ENCODE measurements around the gene IGF2.

The IGF2 gene

DNA sequence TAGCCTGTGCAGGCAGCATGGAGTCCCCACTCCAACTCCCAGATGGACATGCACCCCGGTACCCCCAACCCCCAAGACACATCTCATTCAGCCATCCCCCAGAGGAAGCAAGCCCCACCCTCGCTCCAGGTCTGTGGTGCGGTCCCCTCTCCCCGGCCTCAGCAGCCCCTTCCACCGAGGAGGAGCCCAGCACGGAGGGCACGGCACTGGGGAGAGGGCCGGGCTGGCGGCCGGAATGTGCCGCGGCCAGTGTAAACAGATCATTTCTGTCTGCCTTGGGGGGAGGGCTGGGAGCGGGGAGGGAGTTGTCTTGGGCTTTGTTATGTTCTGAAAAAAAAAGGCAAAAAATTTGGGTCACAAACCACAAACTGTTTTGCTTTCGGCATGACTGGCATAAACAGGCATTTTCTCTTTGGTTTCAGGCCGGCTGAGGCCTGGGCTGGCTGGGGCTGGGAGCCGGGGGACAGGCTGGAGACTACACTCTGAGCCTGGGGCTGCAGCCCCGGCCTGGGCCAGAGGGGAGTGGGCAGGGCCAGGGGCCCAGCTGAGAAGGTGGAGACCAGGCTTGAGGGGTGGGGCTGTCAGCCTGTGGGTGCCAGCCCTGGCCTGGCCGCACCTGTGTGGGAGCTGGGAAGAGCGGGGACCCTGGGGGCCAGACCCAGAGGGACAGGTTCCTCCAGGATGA lies 16.8 kb downstream of the IGF2 start:
- no peak for DNase-seq

DNA sequence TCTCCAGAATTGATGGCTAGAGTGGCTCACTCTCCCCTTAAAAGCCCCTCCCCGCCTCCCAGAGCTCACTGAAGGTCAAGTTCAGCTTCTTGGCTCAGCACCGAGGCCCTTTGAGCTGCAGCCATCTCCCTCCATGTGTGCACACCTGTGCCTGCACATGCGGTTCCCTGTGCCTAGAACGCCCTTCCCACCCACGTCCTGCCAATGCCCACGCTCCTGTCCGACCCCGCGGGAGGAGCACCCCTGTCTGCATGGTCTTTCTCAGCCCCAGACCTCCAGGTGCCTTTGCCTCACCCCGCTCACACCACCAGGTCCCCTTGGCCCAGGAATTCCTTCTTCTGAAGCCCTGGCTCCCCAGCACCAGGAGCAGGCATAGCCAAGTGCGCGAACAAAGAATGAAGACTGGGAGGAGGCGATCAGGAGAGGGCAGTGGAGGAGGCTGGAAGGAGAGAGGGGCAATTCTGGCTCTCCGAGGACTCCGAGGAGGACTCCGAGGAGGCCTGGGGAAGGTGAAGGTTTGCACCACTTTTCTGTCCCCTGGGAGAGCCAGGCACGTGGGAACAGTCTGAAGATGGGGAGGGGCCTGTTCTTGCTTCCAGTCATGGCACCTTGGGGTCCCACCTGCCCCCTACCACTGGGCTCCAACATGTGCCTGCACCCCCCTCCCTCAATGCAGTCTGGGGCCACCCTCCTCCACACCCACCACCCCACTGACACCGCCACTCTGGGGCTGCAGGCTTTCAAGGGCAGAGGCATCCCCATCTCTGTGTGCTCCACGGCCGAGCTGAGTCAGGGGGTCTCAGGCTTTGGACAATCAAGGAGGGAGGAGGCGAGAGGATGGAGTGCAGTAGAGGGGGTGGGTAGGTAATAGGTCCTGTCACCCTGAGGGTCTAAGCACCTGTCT lies 17.7 kb downstream of the IGF2 start:
- no peak for DNase-seq

DNA sequence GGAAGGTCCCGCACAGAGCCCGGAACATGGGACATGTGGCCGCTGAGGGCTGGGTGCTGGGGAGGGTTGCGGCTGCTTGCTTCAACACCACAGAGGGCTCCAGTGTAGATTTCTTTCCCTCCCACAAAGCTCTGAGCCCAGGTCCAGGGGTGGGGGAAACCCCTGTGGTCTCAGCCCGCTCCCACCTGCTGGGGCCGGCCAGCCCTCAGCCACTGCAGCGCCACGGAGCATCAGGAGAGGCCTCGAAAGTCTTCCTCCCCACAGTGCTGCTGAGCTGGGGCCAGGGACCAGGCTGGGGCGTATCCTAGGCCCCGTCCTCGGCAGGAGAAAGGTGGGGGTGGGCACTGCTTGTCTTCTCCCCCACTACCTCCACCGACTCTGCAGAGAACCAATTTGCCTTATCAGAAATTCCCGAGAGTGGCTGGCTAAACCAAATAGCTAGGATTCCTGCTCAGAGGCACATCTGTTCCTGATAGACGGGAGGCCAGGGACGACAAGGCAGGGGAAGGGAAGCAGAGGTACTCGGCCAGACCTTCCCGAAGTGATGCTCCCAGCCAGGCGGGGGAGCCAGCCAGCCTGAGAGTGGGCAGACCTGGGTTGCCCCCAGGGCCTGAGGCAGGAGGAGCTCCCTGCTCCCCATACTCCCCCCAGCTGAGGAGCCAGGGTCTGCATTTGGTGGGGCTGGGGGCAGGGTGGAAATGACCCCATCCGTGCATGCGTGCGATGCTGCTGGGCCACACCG lies 18.7 kb downstream of the IGF2 start:
- no peak for DNase-seq

DNA sequence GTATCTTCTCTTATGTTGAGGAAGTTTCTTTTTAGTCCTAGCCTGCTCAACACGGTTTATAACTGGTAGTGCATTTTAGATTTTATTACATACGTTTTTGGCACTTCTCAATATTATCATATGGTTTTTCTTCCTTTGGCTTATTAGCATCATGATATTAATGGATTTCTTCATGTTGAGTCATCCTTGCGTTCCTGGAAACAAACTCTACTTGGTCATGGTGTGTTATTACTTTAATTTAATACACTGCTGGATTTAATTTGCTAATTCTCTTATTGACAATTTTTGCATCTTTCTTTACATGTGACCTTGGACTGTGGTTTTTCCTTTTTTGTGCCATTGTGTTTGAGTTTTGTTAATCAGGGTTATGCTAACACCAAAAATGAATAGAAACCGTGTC lies 20.5 kb downstream of the IGF2 start:
- no peak for DNase-seq

DNA sequence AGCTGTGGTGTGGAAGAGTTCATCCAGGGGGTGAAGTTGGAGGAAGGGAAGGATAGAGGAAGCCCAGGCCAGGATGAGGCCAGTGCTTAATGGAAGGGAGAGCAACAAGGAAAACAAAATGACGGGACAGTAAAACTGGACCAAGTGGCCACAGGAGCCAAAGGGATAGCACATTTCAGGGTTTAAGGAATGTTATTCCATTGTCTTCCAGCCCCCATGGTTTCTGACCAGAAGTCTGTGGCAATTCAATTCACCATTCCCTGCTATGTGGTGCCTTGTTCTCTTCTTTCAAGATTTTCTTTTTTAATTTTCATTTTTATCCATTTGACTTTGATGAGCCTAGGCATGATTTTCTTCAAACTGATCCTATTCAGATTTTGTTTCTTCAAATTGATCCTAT lies 22.5 kb downstream of the IGF2 start:
- DNase-seq: no peak

DNA sequence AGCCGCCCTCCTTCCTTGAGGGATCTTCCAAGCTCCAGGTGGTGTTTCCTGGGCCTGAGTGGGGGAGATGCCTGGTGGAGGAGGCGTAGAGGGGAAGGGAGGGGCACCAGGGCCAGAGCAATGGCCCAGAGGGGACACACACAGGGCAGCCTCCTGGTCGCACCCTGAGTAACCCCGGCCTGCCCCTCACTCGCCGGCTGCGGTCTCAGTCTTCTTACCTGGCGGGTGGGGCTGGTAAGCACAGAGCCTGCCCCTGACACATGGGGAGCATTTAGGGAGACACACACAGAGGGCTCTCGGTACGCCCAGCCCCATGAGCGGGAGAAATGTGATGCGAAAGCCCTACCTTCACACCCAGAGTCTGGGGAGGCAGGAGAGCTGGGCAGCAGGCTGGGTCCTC lies 23.9 kb downstream of the IGF2 start:
- no peak for DNase-seq

DNA sequence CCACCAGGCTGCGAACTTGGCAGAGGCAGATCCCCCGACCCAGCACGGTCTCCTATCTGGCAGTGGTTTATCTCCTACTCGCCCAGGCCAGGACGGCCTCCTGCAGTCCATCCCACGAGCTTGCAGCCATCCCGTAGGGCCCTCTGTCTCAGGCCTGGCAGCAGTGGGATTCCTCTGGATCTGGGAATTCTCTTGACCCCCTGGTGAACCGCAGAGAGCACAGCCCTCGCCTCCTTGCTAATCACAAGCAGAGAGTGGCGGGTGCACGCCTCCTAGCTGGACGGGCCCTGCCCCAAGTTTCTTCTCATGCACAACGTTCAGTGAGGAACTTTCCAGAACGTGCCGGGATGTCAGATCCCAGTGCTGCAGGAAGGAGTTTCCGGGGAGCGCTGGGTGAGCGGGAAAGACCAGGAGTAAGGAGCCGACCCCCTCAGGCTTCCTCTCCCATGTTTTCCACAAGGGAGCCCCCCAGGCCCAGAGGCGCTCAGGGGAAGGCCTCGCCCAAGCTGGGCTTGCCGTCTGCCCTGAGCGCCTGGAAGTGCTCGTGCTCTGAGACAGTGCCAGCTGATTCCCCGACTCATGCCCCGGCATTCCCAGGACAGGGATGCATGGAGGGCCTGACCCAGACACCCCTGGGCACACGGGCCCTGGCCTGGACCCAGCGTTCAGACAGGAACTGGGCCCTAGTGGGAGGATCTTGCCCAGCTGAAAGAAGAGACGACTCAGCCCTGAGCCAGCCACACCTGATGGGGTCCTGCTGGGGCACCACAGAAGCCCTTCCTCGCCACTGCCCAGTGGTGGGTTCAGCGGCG lies 24.6 kb downstream of the IGF2 start:
- no peak for DNase-seq

DNA sequence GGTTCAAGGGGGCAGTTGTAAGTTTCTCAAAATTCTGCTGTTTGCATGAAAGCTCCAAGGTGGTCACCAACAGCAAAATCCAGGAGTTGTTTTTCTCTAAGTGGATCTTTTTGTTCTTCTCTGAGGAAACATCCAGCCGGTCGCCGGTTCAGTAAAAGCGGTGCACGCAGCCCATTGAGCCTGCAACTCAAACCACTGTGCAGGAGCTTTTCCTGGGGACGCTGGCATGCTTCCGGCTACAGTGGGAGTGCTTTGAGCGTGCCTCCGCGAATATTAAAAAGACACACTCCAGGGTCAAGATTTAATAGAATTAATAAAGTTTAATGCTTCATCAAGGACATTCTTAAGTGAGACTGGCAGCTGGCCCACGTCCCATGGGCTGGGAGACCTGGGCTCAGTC lies 25.4 kb downstream of the IGF2 start:
- no peak for DNase-seq

DNA sequence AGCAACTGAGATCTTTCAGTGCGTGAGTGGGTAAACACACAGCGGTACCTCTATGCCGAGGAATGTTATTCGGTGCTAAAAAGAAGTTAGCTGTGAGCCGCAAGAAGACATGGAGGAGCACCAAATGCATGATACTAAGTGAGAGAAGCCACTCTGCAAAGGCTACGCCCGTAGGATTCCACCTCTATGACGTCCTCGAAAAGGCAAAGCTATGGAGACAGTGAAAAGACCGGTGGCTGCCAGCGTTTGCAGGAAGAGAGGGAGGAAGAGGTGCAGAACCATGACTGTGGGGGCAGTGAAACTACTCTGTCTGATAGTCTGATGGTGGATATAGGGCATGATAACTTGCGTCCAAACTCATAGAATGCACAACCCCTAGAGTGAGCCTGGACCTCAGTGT lies 28.7 kb downstream of the IGF2 start:
- DNase-seq: no peak

DNA sequence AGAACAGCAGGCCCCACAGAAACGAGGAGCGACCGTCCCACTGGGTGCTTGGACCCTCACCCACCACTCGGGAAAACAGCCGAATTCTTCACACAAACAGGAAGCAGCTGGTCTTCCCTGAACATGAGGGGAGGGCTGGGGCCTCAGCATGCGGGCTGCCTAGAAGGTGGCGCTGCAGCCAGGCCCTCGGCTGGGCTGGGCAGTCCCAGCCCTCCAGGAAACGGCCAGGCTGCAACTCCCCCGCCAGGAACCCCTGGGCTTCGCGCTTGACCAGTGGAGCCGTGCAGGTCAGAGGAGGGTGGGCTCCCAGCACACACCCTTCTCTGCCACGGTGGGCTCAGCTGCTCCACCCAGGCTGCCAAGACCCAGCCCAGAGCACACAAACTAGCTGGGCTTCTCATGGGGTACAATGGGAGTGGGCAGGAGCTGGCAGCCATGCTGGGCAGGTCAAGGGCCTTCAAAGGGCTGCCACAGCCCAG lies 29.6 kb downstream of the IGF2 start:
- no peak for DNase-seq

DNA sequence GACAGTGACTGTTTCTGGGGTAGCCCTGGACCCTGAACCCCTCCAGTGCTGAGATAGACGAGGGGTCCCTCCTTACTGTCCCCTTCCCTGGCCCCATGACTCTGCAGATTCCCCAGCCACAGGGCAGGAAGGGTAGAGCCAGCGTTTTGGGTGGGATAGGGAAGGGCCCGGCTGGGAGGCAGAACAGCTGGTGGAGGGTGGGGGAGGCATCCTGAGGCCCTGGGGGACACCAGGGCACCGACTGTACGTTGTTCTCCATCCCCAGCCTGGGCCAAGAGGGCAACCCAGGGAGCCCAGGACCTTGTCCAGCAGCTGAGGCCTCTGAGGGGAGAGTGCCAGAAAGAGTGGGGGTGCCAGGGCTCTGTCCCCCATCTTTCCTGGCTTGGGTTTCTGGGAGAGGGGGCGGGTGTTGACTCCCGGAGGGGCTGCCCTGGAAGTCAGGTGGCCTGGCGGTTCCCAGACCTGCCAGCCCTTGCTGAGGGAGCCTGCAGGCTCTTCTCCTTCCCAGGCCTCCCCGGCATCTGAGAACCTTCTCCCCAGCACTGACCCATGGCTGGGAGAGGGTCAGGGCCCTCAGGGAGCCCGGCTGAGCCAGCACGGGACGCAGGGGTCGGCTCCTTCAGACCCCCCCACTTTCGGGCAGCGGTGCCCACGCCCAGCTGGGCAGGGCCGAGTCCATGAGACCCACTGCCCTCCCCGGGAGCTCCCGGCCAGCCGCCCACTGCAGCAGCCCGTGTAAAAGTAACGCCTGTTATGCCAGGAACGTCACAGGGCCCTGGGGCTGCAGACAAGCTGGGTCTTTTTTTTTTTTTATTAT lies 30.3 kb downstream of the IGF2 start:
- DNase-seq: no peak

DNA sequence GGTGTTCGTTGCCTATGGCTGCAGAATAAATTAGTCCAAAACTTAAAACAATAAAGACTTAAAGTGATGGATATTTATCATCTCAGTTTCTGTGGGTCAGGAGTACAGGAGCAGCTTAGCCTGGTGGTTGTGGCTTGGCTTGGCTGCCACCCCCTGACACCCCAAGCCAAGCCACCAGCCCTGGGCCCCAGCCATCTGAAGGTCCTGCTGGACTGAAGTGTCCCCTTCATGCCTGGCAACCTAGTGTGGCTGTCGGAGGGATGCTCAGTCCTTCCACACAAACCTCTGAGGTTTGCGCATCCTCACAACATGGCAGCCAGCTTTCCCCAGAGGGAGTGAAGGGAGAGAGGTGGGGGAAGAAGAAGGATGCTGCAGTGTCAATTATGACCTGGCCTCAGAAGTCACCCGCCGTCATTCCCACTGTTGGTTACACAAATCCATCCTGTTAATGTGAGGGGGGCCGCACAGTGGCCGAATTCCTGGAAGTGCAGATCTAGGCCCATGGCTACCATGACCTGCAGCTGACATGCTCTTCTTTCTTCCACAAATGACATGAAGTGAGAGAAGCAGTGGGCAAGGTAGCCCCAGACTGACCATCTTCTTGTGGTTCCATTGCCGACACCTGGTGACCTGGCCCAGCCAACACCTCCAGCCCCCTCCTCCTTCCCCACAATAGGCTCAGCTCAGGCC lies 31.1 kb downstream of the IGF2 start:
- no peak for DNase-seq

DNA sequence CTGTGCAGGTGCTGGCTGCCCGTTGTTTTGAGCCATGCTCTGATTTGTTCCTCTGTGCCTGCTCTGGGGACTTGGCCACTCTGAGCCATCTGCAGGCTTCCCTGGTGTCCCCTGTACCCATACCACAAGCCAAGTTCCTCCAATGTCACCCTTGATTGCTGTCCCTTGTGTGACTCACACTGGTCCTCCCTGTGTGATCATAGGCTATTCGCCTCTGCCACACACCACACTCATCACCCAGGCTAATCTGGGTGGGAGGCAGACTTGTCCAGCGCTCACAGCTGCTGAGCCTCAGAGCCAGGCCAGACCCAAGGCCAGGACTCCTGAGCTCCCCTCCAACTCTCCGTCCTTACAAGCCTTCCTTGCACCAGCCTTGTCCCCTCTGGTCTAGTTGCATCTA lies 31.7 kb downstream of the IGF2 start:
- DNase-seq: no peak

DNA sequence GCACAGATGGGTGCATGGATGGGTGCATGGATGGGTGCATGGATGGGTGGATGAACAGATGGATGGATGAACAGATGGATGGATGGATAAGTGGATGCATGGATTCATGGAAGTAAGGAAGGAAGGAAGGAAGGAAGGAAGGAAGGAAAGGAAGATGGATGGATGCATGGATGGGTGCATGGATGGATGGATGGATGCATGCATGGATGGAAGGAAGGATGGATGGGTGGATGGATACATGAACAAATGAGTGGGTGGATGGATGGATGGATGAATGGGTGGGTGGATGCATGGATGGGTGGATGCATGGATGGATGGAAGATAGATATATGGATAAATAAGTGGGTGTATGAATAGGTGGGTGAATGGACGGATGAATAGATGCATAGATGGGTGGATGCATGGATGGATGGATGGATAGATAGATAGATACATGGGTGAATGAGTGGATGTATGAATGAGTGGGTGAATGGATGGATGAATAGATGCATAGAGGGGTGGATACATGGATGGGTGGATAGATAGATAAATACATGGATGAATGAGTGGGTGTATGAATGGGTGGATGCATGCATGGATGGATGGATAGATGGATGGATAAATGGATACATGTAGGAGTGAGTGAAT lies 32.5 kb downstream of the IGF2 start:
- DNase-seq: no peak

DNA sequence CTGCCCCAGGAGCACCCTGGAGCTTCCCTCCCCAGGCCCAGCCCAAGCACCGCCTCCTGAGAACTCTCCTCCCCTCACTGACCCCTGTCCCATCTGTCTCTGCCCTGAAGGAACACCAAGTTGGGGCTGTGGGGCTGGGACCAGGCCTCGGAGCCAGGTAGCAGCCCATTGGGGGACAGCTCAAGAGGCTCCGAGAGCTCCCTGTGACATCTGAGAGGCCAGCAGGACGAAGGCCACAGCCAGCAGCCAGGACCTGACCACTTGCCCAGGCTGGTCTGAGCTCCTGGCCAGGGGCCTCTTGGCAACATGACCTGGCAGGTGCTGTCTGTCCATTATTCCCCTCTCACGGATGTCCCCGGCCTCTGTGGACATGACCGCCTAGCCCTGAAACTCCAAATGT lies 33.7 kb downstream of the IGF2 start:
- no peak for DNase-seq

DNA sequence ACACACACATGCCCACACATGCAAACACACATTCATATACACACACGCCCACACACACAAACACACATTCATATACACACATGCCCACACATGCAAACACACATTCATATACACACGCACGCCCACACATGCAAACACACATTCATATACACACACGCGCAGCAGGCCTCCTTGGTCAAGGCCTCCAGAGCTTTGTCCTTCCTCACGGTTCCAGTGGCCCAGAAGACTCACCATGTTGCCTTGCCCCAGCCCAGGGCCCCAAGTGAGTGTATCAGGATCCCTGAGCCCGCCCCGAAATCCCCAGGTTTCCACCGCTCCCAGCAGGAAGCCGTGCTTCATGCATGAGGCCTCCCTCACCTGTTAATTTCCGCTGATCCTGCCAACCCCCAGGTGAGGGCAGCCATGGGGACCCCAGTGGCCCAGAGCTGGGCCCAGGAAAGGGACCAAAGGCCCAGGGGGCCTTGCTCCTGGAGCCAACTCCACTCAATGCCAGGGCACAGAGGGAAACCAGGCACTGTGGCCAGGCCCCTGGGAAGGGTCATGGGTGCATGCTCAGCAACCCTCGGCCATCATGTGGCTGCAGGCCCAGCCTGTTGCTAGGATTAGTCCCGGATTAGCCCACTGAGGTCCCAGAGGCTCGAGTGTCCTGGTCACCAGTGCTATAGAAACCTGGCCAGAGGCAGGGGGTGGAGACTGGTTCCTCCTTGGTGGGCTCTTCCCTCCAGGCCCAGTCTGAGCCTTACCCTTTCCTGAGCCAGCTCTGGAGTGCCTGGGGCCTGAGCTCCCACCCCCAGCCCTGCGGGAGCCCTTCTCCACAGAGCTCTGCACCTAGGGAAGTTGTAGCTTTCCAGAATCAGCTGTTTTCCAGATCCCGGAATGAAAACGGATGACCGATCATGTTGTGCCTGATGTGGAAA lies 34.4 kb downstream of the IGF2 start:
- no peak for DNase-seq

DNA sequence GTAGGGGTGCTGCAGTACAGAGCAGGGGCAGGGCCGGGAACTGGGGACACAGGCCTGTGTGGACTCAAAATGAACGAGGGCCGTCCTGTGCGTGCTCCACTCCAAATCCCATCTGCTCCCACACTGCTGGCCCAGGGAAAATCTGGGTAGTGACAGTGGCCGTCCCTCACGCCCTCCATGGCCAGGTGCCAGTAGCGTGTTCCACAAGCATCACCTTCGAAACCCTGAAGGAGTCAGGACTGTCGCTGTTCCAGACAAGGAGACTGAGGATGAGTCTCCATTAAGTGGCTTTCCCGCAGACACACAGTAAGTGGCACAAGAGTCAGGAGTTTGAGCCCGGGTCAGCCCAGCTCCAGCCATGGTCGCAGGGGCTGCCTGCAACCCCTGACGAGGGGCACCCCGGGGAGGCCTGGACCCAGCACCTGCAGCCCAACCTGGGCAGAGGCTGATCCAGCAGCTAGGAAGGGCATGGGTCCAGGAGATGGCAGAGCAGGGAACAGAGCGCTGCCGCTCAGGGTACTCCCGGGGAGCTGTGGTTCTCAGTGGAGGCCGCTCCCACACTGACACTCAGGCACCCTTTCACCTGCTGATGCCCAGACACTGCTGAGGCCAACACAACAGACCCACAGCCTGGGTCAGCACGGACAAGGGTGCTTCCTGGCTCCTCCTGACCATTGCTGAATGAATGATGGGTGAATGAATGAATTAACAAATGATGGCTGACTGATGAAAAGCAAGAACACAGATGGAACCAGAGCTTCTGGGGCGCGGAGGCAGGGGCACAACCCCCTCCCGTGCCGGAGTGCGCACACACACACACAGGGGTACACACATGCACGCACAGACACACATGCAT lies 35.3 kb downstream of the IGF2 start:
- no peak for DNase-seq

DNA sequence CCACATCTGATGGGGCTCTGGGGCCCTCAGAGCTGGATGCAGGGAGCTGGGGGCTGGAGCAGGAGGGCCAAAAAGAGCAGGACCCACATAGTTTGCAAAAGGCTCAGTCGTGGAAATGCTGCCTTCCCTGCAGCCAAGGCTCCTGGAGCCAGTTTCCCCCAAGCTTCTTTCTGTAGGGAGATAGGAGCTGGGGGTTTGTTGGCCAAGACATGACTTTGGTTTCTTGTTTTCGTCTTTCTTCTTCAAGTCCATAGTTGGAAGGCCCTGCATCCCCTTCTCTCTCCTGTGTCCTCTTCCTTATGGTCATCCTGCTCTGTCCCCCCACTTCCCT lies 36.3 kb downstream of the IGF2 start:
- DNase-seq: no peak
